Stimulated activated CD8-positive, alpha-beta memory T cell treated with anti-CD3 and anti-CD28 coated beads, Interleukin-4, amount 100 ng/mL, for 24 hours (primary cell): ENCODE data around the gene LMBRD2.
"Not testable (repeated sequence)": the region's sequence is repeated elsewhere in the genome, so short reads cannot be mapped to it uniquely, and the experiment has no call there.

Experiments used
- DNase-seq: peaks from one replicate; pipeline ENCODE4 v3.0.0-alpha.2; 2020; ENCODE audit warnings: low read depth

Gene LMBRD2

DNA sequence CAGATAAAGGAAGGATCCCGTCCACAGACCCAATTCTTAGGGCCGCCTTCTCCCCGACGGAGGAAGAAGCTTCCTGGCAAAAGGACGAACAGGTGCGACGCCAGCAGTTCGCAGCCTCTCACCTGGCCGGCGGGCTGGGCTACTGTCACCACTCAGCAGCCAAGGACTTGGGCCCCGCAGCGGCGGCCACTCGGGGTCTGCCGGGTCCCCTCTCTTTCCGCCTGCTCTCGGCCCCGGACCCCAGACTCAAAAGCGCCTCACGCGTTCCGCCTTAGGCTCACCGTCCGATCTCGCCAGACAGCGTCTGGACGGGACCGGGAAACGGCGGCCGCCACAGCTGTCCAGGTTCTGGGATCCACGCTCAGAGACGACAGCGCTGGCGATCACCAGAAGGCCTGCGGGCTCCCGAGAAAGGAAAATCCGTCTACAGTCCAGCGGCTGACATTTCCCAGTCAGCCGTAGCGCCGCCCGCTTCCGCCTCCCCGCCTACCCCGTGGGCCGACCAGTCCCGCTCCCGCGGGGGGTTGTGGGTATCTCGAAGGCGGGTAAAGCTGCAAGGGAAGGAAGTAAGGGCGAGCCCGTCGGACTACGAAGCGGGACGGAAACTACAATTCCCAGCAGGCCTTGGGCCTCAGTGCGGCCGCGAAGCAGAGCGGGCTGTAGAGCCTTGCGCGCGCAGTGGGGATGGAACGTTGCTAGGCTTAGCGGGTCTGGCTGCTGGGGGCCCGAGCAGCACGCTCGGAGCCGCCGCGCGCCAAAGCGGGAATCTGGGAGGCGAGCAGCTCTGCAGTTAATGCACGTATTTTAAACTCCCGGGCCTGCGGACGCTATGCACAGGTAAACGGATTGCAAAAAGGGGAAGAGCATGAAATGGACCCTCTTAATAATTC, at the start of gene LMBRD2, which contains the start of gene SKP2:
TSS of gene LMBRD2 (minus strand) at position 454 of the 890 bp plus-strand sequence. CDS start 8,538 bp downstream, outside the sequence.
TSS of gene SKP2 (plus strand) at position 678 of the 890 bp plus-strand sequence. CDS start at position 830, 152 bp downstream.
- DNase-seq = peak; percentile 98

DNA sequence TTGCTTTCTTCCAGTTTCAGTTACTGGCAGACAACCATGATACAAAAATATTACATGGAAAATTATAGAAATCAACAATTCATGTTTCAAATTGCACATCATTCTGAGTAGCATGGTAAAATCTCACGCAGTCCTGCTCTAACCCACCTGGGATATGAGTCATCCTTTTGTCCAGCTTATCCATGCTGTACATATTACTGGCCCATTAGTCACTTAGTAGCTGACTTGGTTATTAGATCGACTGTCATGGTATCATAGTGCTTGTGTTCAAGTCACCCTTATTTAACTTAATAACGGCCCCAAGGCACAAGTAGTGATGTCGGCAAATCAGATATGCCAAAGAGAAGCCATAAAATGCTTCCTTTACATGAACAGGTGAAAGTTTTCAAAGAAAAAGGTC, 48.8 kb upstream of the LMBRD2 start:
- DNase-seq = no peak

DNA sequence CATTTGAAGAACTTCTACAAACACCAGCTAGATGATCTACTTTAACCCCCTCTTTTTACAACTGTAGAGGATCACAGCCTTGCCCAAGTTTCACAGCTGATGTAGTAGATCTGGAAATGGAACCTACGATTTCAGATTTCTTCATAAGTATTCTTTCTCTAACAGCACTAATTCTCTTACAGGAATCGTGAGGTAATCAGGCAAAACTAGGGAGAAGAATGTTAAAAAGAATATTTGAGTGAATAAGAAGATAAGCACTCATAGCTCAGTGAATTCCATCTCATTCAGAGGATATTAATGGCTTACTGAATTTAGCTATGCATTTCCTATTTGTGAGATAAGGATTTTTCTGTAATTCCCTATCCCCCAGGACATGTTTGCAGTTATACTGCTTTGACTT, 47.9 kb upstream of the LMBRD2 start:
- DNase-seq = no peak

DNA sequence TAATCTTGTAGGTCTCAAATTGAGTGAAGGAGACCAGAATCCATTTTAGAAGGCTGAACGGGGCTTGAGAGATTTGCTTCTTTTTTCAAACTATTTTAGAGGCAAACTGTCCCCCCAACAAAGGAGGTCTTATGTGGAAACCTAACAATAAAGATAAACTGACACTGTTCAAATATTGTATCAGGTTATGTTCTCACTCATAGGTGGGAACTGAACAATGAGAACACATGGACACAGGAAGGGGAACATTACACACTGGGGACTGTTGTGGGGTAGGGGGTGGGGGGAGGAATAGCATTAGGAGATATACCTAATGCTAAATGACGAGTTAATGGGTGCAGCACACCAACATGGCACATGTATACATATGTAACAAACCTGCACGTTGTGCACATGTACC, 47.1 kb upstream of the LMBRD2 start:
- not testable (repeated sequence) for DNase-seq

DNA sequence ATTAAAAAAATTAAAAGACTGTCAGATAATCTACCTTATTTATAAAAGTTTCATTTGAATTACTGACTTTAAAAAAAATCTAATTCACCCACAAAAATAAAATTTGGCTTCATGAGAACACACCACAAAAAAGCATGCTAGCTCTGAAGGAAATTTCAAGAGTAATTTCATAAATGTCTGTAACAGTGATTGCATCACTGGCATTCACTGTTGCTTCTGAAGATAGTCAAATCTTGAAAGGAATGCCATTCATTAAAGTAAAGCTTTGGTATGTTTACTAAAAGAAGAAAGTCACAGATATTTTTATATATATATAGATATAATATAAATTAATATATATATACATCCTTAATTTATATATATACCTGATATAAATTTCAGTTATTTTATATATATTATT, 46.6 kb upstream of the LMBRD2 start:
- DNase-seq = no peak

DNA sequence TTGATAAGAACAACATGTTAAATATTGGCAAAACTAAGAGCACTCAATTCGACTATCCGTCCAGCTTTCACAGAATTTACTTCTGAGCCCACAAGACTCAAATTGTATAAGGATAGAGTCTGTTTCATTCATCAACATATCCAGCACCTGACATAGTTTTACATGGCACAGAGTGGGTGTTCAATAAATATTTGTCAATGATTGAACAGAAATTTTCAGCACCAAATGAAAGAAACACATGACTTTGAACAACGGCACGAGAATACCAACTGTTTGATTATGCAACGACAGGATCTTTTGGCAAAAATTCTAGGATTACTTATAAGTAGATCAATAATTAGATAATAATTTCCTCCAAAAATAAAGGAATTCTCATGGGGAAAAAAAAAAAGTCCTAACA, 42.1 kb upstream of the LMBRD2 start:
- DNase-seq = no peak

DNA sequence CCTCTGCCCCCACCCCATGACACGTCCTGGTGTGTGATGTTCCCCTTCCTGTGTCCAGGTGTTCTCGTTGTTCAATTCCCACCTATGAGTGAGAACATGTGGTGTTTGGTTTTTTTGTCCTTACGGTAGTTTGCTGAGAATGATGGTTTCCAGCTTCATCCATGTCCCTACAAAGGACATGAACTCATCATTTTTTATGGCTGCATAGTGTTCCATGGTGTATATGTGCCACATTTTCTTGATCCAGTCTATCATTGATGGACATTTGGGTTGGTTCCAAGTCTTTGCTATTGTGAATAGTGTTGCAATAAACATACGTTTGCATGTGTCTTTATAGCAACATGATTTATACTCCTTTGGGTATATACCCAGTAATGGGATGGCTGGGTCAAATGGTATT, 32.7 kb upstream of the LMBRD2 start:
- DNase-seq = not testable (repeated sequence)

DNA sequence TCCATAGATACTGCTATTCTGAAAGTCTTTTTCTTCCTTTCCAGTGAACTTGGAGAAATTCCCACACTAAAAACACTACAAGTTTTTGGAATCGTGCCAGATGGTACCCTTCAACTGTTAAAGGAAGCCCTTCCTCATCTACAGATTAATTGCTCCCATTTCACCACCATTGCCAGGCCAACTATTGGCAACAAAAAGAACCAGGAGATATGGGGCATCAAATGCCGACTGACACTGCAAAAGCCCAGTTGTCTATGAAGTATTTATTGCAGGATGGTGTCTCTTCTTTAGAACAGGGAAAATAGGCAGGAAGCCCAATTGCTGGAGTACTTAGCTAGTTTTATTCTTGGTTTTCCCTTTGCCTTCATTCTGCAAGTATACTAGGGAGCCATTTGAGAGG, 30.1 kb upstream of the LMBRD2 start:
- DNase-seq = no peak

DNA sequence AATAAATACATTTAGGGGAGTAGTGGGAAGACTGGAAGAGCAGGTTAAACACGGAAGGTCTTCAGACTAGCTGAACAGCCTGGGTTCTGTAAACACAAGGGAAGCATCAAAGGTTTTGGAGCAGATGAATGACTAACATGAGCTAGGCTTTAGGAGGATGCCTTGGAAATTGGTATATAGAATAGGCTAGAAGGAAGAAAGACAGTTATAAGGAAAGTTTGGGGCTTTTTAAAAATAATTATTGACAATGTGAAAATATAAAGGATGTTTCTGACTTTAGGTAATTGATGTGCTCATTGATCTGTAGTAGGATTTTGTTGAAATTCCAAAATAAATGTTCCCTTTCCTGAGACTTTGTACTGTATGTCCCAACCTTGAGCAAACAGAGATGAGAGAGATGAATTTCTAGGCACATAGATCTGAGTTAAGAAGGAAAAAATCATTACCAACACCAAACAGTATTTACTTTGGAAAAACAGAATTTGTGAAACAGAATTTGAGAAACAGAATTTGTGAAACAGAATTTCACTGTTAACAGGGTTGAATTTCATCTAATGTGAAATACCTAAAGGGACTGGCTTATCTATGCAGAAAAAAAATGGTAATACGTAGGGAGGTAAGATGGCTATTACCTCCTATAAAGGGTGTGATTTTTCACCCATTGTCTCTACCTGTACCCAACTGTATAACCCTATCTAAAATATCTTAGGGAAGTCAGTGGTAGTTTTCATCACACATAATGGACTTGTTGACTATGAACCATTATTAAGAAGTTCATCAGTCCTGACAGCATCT, 29.1 kb upstream of the LMBRD2 start:
- DNase-seq = no peak

DNA sequence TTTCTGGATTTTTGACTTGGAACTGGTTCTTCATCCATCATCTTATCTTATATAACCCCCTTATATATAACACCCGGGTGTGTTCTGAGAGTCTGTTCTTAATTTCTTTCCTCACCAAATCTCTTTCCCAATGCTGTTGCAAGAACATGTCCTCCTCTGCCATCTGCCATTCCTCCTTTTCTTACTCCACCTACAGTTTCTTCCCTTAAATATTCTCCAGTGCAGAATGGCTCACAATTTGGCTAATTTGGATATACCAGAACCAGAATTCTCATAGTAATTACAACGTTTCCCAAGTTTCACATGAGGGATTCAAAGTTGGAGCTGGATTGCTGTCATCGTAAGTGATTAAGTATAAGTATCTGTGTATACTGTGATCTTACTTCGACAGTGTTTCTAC, 28.3 kb upstream of the LMBRD2 start:
- DNase-seq = no peak

DNA sequence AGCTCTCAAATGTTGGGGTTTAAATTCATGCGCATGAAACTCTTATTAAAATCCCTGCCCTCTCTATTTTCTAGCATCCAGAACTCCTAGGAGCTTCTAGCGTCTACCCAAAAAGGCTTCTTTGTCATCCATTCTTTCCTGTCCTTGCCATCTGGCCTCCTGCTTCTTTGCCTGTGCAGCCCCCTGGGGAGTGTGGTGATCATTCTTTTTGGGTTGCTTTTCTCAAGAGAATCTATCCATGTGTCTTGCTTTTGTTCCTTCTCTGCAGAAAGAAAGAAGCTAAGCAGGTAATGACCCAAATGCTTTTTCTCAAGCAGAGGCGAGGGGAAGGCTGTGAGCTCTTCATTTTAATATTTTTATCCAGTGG, 26.8 kb upstream of the LMBRD2 start:
- DNase-seq = no peak

DNA sequence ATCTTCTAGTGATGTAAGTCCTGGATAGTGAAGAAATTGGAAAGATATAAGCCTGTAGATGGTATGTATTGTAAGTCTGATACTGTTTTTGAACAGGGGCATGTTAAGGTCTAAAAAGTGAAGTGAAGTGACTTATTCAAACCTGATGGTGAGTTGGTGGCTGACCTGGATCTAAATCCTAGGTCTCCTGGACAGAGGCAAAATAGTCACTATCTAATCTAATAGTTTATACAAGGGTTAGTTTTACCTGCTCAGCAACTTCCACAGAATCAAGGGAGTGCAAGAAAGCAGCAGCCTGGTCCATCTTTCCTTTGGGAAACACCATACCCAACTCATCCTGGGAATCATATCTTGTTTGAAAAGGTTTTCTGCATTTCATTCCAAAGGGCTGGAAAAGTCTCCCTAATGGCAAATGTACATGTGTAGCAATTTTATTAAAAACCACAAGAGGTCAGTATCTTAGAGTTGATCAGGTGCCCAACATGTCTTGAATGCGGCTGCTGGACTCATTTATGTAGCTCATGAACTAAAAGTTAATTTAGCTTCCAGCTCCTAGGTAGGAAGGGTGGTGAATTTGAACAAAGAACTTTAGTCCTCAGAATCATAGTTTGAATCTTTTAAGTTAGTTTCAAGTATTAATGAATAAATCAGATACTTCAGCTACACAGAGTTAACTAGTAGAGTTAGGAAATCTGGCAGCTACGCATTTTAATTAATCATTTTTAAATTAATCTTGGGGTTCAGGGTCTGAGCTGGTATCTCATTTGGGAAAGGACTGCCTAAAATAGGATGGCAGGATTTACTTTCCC, 26.2 kb upstream of the LMBRD2 start:
- DNase-seq = no peak

DNA sequence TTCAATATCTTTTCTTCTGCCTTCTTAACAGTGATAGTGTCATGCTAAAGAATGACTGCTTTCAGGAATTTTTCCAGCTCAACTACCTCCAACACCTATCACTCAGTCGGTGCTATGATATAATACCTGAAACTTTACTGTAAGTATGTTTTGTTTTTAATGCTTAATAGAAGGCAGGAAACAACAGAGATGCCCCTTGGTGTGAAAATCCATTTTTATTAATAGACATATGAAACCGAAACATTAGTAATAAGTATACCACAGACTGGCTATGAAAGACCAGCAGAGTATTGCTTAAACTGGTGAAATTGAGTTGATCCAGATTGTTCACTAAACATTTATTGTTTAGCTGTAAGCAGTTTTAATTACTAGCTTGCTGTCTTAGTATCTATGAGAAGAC, 25.5 kb upstream of the LMBRD2 start:
- no peak for DNase-seq

DNA sequence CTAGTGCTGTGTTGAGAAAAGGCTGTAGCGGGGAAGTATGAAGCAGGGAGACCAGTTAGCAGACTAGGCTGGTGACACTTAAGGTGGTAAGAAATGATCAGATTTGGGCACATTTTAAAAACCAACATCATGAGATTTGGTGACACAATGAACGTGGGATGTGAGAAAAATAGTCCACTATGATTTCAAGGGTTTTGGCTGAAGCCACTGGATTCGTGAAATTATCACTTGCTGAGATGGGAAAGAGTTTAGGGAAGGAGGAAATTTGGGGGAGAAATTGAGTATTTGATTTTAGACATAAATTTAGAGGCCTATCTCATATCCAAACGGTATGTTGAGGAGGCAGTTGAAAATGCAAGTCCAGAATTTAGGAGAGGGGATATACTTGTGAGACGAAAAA, 23.4 kb upstream of the LMBRD2 start:
- no peak for DNase-seq

DNA sequence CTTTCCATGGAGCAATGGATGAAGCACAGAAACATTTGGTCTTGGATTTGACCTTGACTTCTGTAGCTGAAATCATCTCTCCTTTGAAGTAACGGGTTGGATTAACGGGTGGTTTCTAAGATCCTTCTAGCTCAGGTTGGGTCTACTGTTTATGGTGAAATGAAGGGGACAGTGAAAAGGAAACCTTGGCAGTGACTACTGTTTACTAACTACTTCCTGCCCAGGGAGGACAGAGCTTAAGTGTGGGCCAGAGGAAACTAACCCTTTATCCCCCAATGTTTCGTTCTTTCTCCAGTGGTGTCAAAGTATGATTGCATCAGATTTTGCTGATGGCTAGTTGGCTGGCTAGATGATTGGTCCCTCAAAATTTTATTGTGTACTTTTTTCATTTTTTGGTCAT, 22.4 kb upstream of the LMBRD2 start:
- no peak for DNase-seq

DNA sequence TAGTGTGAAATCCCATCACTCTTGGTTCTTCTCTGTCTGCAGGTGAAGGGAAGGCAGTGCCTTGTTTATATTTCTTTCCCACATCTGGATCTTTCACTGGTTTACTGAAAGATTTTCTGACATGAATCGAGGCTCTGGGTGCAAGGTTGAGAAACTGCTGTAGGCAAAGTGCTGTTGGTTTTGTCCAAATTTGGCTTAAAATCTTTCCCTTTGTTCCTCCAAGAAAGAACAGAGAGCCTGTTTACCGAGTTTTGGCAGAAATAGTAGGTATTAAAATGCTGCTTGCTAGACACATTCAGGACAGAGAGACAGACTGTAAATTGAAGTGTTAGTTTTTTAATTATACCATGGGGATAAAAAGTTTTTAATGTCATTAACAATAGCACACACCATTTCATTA, 21.7 kb upstream of the LMBRD2 start:
- no peak for DNase-seq

DNA sequence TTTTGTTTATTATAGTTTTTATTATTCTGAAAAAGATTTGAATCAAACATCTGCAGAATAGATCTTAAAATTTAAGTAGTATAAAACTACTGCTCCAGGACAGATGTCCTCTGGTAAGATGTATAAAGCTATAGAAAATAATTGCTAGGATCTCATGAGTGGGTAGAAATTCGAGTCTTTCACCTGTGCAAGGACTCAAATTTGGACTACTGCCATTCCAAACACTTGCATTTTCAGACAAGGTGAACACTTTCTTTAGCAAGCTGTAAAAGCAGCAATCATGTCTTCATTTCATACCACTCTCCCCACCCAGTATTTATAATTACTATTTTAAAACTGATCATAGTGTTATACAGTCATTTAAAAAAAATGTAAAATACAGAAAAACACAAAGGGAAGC, 20.9 kb upstream of the LMBRD2 start:
- DNase-seq = no peak

DNA sequence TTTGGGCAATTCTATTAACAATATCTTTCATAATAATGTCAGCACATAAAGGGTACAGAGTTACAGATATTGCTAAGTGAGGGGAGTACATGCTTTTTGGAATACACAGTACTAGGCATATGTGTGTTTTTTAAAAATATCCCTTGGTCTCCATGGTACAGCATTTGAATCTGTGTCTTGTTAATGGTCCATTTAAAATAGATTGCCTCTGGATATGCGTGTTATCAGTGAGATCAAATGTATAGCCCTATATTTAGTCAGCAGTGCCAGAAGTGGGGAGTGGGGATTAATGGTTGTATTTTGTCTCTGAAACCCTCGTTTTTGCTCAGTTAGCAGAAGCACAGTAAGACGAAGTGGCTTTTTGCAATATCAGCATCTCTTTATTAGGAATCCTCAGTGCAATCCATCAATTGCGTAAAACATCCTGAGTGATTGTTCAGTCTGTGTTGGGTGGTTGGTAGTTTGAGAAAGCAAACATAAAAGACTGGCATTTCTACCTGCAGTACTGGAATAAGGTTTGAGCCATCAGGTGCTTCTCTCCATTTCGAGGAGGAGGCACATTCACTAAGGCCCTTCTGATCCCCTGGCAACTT, 19.2 kb upstream of the LMBRD2 start:
- no peak for DNase-seq

DNA sequence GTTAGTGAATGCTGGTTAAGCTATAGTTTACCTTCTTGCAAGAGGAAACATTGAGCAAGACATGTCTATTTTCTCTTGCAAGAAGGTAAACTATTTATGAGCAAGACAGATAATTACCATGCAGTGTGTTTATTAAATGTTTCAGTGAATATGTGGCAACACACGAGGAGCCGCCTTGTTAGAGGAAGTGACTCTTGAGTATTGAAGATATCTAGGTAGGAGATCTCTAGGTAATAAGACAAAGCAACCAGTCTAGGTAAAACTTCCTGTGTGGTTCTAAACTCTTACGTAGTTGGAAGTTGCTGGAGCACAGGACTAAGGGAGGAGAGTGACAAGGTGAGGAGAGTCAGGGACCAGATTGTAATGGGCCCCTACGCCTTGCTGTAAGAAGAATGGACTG, 17.1 kb upstream of the LMBRD2 start:
- no peak for DNase-seq

DNA sequence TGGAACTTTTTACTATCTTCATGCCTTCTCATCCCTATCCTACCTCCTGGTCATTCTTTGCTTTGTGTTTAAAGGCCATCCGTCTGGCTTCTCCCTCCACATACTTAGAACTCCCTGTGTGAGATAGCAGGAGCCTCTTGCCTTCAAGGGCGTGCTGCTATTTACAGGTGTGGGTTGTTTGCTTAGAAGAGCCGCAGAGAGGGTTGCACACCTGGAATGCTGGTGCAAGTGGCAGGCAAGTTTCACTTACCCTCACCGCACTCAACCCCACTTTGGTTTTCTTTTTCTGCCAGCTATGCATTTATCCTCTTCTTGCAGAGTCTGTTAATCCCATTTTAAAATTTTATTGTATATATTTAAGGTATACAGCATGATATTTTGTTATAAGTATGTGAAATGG, 12.8 kb upstream of the LMBRD2 start:
- DNase-seq = no peak

DNA sequence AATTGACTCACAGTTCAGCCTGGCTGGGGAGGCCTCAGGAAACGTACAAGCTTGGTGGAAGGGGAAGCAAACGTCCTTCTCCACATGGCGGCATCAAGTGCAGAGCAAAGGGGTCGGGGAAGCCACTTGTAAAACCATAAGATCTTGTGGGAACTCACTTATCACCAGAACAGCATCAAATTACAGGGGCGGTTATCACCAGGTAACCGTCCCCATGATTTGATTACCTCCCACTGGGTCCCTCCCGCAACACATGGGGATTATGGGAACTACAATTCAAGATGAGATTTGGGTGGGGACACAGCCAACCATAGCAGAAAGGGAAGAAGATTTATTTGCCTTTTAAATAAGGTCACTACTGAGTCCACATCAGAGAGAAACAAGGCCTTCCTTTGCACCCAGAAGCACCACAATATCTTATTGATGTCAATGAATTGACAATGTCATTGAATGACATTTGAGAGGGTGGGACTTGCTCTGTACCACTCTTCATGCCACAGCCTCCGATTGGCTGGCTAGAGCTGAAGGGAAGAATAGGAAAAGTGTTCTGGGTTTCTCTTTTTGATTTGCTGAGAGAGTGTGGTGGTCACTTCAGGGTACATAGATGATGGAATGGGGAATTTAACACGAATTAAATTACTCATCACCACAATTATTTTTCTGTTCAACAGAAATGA, 11.3 kb upstream of the LMBRD2 start:
- no peak for DNase-seq
